Urothelium cell line (cell line): ENCODE measurements around the gene CSNK1D.

Experiments used
- DNase-seq: peaks from one replicate; pipeline ENCODE4 v3.0.0; 2011; ENCODE audit warnings: low spot score, mixed read lengths
- FAIRE-seq: peaks from 2 replicates; lab custom pipeline; 2011; peaks lifted over from hg19 to GRCh38; lab: Jason Lieb, UNC

Gene CSNK1D

DNA sequence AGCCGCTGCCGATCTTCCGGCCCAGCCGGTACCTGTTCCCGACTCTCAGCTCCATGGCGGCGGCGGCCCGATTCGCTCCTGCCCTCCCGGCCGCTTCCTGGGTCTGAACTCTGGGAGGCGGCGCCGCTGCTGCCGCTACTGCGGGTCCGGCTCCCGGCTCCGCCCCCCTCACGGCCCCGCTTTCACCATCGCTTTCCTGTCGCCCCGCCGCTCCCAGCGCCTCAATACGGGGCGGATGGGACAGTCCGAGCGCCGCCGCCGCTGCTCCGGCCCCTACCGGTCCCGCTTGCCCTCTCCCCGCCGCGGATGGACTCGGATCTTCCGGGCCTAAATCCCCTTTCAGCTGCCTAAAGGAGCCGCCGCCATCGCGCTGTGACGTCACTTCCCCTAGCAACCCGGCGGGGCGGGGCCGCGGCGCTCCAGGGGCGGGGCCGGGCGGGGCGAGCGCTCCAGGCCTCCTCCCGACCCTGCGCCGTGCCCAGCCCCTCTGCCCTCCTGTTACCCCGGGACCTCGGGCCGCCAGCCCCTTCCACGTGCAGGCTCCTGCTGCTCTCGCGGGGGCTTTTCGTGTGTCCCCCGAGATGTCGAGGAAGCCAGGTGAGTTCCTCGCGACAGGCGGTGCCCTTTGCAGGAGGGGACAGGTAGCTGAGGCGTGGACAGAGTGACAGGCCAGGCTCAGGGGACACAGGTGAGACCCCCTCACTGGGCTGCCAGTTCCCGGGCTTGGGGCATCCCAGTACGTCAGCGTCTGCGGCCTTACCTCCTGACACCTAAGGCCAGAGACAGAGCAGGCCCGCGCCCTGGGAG, at the start of gene CSNK1D:
Gene CSNK1D, minus strand, starts transcription at position 374 of the 807 bp plus-strand sequence. Its CDS starts 319 bp downstream, at position 55.
- FAIRE-seq = peak; percentile 77
- peak; percentile 97 for DNase-seq

DNA sequence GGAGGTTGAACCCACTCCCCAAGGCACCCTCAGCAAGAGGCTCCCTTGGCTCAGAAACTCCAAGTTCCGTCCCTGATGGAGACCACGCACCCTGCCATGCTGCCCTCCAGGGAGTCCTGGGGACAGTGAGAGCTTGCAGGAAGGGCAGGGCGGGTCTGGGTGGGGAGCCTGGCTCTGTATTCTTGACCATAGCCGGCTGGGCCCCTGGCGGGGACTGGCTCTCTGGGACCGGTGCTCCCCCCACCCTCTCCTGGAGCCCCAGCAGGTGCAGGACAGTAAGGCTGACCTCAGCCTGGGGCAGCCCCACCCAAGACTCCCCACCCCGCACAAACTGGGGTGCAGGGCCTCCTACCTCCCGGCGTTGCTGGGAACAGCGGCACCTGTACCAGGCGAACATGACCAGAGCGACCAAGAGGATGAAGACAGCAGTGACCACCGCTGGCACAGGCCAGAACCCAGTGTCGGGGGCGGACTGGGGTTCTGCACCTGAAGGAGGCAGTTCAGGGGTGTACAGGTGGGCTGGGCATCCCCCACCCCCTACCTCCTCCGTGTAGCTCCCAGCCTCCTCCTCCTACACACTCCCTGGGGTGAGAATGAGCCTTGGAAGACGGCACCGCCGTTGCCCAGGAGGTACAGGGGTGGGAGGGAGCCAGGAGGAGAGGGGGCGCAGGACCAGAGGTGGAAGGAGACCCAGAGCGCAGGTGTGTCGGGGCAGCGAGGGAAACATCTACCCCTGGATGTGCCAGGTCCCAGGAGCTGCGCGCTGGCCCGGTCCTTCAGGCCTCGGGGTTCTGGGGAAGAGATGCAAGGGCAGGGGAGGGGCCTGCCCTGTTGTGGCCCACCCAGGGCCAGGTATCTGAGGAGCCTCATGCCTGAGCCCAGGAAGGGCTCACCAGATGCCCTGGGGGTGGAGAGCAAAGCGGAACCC, 49.3 kb upstream of the CSNK1D start:
- FAIRE-seq (peak; percentile 32), DNase-seq (no peak)

DNA sequence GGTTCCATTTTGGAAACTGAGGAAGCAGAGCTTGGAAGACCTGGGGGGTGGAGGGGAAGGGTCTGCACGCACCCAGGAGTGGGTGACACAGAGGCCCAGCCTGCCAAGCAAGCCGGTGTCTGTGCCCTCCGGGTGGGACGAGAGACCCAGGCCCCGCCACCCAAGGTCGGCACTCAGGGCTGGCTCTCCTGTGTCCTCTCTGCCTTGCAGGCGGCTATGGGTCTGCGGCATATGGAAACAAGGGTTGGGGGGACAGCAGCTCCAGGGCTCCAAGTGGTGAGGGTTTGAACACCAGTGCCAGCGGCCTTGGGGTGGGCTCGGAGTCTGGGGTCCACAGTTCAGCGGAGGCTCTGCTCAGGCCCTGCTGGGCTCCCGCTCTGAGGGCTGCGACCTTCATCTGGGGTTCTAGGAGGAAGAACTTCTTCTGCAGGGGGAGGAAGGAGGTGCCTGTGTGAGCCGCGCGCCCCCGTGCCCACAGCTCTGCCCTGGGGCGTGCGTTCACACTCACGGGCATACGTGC, 48.5 kb upstream of the CSNK1D start:
- DNase-seq (no peak), FAIRE-seq (no peak)

DNA sequence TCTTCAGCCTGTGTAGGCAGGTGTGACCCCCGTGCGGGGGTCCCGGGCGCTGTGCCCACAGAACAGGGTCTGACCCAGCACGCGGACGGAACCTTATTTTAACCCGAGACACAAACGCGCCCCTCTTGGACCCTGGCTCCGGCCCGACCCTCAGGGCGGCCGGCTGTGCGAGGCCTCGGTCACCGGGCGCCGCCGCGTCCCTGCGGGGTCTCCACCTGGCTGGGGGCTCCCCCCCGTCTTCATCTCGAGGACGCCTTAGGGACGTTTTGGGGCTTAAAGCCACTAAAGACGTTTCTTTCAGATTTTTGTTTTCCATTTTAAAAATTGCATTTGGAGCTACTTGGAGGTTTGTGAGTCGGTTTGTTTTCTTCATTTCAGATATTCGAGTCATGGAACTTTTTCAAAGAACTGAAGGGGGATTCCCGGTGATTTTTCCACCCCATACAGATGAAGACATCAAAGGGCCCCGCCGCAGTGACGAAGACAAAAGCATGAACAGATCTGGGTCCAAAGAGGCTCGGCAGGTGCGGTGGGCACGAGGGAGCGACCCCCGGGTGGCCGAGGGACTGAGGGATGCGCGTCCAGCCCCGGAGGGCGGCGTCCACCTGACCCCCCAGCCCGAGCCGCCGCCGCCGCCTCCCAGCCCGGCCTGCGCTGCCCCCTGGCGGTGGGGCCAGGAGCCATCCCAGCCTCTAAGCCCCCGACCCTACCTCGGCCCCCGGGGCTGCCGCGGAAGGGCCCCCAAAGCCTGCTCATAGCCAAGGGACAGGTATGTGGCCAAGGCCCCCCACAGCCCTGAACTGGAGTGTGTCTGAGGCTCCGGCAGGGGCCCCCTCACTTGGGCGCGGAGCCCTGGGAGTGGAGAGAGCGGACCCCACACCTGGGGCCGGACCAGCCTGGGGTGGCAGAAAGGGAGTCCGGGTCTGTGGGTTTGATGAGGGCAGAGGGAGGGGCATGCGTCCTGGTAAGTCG, 47.7 kb upstream of the CSNK1D start:
- no peak for FAIRE-seq
- peak; percentile 67 for DNase-seq

DNA sequence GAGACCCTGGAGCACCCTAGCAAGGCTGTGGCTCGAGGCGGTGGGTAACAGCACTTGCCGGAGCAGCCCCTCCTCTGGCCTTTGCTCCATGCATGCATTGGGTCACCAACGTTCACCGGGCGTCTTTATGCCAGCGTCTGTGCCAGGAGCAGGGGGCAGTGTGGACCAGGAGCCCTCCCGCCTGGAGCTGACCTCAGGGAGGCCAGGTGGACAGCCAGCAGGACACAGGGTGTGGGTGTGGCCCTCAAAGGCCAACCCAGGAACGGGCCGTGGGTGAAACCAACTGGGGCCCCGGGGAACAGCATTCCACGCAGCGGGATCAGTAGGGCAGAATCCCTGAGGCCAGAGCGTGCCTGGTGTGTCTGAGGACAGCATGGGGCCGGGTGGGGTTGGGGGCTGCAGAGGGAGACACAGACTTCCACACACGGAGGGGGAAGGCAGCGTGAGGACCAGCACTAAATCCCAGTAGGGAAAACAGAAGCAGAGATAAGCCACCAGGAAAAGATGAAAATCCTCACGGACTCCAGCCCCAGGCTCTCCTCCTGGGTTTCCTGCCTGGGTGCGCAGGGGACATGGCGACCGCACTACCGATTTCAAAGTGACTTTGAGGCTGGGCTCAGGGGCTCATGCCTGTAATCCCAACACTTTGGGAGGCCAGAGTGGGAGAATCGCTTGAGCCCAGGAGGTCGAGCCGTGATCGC, 46.8 kb upstream of the CSNK1D start:
- FAIRE-seq (no peak), DNase-seq (no peak)

DNA sequence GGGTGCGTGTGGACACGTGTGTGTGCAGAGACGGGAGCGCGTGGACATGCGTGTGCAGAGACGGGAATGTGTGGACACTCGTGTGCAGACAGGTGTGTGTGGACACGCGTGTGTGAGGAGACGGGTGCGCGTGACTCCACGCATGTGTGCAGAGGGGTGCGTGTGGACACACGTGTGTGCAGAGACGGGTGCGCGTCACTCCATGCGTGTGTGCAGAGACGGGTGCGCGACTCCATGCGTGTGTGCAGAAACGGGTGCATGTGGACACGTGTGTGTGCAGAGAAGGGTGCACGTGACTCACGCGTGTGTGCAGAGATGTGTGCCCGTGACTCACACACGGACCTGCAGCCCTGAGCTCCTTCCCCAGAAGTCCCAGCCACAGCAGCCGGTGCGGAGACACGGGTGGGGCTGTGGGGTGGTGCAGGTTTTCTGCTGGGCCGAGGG, 46.1 kb upstream of the CSNK1D start:
- FAIRE-seq (no peak), DNase-seq (no peak)

DNA sequence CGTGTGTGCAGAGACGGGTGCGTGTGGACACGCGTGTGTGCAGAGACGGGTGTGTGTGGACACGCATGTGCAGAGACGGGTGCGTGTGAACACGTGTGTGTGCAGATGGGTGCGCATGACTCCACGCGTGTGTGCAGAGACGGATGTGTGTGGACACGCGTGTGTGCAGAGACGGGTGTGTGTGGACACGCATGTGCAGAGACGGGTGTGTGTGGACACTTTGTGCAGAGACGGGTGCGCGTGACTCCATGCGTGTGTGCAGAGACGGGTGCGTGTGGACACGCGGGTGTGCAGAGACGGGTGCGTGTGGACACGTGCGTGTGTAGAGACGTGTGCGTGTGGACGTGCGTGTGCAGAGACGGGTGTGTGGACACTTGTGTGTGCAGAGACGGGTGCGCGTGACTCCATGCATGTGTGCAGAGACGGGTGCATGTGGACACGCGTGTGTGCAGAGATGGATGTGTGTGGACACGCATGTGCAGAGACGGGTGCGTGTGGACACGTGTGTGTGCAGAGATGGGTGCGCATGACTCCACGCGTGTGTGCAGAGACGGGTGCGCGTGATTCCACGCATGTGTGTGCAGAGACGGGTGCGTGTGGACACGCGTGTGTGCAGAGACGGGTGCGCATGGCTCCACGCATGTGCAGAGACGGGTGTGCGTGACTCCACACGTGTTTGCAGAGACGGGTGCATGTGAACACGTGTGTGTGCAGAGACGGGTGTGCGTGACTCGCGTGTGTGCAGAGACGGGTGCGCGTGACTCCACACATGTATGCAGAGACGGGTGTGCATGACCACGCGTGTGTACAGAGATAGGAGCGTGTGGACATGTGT, 45.5 kb upstream of the CSNK1D start:
- FAIRE-seq (peak; percentile 99), DNase-seq (no peak)

DNA sequence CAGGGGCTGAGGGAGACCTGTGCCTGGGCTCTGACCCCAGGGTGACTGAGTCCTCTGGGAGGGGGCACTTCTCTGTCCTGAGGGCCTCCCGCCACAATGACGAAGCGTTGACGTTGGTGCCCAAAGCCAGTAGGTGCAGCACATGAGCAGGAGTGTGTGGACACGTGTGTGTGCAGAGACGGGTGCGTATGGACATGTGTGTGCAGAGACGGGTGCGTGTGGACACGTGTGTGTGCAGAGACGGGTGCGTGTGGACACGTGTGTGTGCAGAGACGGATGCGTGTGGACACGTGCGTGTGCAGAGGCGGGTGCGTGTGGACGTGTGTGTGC, 44.6 kb upstream of the CSNK1D start:
- DNase-seq (no peak), FAIRE-seq (no peak)

DNA sequence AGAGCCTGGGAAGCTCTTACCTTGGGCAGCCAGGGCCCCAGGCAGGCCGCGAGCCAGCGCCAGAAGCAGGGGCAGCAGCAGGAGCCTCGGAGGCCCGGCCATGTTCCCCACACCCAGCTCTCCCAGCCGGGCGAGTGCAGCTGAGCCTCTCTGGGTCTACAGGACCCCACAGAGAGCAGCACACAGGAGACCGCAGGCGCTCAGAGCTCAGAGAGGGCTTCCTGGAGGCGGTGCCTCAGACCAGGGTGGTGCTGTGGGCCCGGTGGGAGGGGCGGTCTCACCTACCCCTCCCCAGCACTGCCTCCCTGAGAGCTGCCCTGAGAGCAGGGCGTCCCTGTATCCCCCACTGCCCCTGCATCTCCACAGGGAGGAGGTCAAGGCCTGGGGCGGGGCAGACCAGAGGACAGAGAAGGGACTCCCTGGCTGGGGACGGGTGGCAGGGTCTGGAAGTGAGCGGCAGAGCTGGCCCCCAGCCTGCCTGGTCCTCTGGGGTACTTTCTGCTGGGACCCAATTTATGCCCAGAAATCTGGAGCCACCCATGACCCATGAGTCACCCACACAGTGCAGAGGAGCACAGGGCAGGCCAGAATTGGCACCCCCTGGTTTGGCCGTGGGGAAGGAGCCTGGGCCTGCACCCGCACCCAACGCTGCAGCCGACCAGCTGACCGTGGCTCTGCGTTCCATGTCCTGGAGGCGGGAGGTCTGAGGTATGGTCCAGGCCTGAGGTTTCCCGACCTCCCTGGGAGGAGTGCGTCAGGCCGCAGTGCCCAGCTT, 44.1 kb upstream of the CSNK1D start, which contains the start of gene CD7:
Gene CD7, minus strand, starts transcription at position 215 of the 775 bp plus-strand sequence. Its CDS starts 113 bp downstream, at position 102.
- no peak for FAIRE-seq
- DNase-seq = no peak

DNA sequence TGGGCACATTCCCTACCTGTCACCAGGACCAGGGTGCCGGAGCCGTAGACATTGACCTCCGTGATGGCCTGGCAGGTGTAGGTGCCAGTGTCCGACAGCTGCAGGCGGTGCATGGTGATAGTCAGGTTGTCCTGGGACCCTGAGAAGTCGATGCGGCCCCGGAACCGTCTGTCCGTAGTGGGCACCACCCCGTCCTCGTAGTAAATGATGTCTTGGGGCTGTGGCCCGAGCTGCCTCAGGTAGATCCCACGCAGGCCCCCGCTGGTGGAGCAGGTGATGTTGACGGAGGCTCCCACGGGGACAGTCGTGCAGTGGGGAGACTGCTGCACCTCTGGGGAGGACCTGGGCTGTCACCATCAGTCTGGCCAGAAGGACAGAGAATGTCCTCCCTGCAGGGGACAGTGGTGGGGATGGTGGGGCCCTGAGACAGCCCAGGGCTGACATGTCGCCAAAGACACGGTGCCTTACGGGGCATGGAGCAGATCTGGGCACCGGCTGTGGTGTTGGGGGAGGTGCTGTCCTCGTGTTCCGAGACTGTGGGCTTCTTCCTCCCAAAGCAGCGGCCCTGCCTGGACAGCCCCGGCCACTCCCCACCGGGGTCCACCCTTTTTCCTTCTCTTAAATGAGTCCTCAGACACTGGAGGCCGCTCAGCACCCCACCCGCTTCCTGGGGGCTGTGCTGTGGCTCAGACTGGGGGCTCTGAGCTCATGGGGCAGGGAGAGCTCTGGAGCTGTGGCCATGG, 43.3 kb upstream of the CSNK1D start:
- no peak for FAIRE-seq
- DNase-seq = no peak

DNA sequence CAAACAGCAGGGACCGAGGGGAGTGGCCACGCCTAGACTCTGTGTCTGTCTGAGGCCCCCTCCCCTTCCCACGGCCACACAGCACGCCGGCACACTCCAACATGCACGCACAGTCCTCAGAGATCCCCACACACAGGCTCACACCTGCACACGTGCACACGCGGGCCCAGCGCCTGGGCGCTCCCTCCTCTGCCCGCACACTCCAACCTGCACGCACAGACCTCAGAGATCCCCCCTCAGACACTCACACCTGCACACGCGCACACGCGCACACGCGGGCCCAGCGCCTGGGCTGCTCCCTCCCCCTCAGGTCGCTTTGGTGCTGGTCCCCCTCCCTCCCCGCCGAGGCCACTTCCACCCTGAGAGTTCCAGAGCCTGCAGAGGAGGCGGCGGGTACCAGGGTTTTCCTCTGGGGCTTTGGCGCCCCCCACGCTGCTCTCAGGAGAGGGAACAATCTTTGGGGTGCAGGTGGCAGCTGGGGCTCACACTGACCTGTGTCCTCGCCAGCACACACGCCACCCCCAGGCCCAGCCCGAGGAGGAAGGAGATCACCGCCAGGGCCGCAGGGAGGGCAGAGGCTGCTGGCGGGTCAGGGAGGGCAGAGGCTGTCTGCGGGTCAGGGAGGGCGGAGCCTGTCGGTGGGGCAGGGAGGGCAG, 42.3 kb upstream of the CSNK1D start:
- FAIRE-seq = no peak
- no peak for DNase-seq

DNA sequence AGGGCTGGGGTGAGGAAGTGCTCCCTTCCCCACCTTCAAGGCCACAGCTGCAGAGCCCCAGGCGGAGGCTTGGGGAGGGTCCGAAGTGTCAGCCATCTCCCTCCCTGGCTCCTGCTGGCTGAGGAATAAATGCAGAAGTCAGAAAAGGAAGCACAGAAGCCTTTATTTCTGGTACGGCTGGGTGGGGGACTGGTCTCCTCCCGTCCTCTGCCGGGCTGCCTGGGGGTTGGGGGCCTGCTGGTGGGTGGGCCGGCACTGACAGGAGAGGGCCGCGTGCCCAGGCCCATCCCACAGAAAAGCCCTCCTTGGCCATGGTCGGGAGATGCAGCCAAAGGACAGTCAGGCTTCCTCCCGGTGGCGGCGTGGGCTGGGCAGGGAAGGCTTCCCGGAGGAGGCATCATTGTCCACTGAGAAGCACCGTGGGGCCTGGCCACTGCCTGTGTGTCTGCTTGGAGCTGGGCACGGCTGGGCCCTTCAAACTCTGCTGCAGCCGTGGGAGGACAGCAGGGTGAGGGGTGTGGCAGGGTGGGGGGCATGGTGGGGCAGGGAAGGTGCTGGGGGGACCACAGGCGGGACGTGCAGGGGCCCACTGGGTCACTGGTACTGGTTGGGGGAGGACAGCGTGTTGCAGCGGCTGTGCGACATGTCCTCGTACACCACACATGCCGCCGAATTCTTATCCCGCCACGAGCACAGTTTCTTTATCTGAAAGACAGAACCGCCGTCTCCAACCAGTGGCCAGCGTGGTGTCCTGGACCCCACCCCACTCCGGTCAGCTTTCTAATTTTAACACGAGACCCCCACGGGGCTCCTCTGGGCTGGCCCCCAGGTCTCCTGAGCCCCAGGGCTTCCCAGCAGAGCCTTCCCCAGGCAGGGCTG, 41.5 kb upstream of the CSNK1D start:
- DNase-seq = no peak
- FAIRE-seq = peak; percentile 74

DNA sequence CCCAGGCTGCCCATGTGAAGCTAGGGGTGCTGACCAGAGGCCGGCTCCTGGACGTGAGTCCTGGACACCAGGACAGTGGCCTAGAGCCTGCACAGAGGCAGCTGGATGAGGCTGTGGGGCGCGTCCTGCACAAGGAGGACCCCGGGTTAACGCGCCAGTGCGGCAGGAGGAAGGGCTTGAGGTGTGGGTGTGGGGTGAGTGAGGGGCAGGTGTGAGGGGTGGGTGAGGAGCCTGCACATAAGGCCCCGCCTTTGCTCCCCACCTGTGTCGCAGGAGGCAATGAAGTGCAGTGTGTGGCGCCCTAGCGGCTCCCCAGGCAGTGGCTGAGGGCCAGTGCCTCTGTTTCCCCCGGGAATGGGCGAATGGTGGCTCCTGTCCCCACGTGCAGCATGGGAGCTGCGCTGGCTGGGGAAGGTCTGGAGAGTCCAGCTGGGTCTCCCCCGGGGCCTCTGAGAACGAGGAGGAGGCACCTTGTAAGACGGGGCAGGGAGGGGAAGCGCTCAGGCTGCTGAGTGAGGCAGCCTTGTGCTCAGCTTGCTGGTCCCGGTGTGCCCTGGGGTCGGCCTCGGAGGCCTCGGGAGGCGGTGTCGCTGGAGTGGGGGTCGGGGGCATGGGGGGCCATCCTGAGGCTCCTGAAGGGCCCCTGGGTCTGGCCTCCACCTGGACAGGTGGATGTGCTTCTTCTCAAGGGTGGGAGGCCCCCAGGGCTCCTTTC, 40.7 kb upstream of the CSNK1D start:
- FAIRE-seq = no peak
- no peak for DNase-seq

DNA sequence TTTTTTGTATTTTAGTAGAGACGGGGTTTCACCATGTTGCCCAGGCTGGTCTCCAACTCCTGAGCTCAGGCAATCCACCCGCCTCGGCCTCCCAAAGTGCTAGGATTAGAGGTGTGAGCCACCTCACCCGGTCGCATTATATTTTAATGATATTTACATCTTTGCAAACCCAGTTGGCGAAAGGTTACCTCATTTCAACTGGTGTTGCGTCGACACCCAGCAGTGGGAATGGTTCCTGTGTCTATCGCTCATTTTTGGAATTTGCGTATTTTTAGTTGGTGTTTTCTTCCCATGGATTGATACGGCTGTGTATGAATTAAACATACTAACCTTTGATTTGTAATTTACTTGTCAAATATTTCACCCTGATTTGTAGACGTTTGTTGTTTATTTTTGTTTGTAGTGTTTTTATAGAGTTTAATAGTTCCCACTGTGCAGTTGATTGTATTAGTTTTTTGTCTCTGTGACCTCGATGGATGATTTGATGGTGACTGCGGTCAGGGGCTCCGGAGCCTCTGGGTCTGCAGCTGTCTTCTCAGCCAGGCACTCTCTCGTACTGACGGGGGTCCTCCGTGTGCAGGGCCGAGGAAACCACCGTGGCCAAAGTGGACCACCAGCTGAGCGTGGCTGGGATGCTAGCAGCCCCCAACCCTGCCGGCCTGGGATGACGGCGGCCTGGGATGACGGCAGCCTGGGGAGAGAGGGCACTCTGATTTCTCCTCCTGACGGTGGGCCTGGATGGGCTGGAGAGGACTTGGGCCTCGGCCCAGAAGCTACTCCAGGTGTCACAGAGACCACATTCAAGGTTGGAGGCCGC, 39.9 kb upstream of the CSNK1D start:
- DNase-seq (no peak), FAIRE-seq (no peak)
